IMR-90 (cell line): ENCODE results near the gene AKAP8L. TPM values are rescaled to one million over a fixed set of nuclear protein-coding genes. Genes with fewer than 3 reads are reported as not detected.

Source experiments
- ATAC-seq: fragments of 200-7000 bp; cut with Tn5 transposase; 2 replicates; pipeline ENCODE4 v1.9.1; 2020; ENCODE audit warnings: low read depth, mild to moderate bottlenecking, moderate library complexity
- BruUV-seq: library from RNA; stranded (reverse); fragments of 400-500 nt; replicated peaks from 2 replicates; lab custom pipeline; 2021; lab: Mats Ljungman, UMichigan
- CTCF ChIA-PET: fragments of 300-600 bp; formaldehyde crosslinking; extraction: SDS; loops from one replicate; lab custom pipeline; 2021; ENCODE audit warnings: antibody characterized with exemption; lab: Yijun Ruan, JAX
- POLR2A ChIA-PET: fragments of 300-600 bp; sonication (Branson Sonifier 250); formaldehyde crosslinking; loops from one replicate; lab custom pipeline; 2022; ENCODE audit warnings: antibody characterized with exemption; ENCODE audit not compliant: unreplicated experiment; lab: Charles Lee
- DNase-seq: peaks from one replicate; pipeline ENCODE4 v3.0.0; 2013
- H2AFZ ChIP-seq: replicated peaks from 2 replicates; pipeline ENCODE3; 2013; ENCODE audit warnings: low read length, mild to moderate bottlenecking; ENCODE audit not compliant: poor library complexity
- H2AK5ac ChIP-seq: 2 replicates; pipeline ENCODE4 v1.6.1; 2013; ENCODE audit warnings: low read depth, low read length, inconsistent platforms
- H2AK9ac ChIP-seq: replicated peaks from 2 replicates; pipeline ENCODE3; 2013; ENCODE audit warnings: mild to moderate bottlenecking, low read depth, low read length, moderate library complexity; ENCODE audit not compliant: poor library complexity
- H2BK120ac ChIP-seq: 2 replicates; pipeline ENCODE4 v1.6.1; 2013; ENCODE audit warnings: low read depth, low read length, inconsistent platforms
- H2BK15ac ChIP-seq: 3 replicates; pipeline ENCODE4 v1.6.1; 2013; ENCODE audit warnings: low read depth, low read length, inconsistent platforms
- H2BK20ac ChIP-seq: 2 replicates; pipeline ENCODE4 v1.6.1; 2013; ENCODE audit warnings: low read depth, mild to moderate bottlenecking, inconsistent platforms, low read length, moderate library complexity
- H2BK5ac ChIP-seq: 2 replicates; pipeline ENCODE4 v1.6.1; 2013; ENCODE audit warnings: mild to moderate bottlenecking, low read depth, low read length, inconsistent platforms; ENCODE audit not compliant: poor library complexity, severe bottlenecking
- H3K14ac ChIP-seq: replicated peaks from 2 replicates; pipeline ENCODE4 v1.6.1; 2013; ENCODE audit warnings: low read depth, low read length, inconsistent platforms
- H3K18ac ChIP-seq: 2 replicates; pipeline ENCODE4 v1.6.1; 2013; ENCODE audit warnings: low read depth, low read length, control low read depth
- H3K23ac ChIP-seq: 2 replicates; pipeline ENCODE4 v1.6.1; 2013; ENCODE audit warnings: low read depth, low read length, inconsistent platforms
- H3K27ac ChIP-seq: 2 replicates; pipeline ENCODE4 v1.5.1; 2013; ENCODE audit warnings: mild to moderate bottlenecking, control low read depth, low read length; ENCODE audit not compliant: insufficient read depth
- H3K27me3 ChIP-seq: 2 replicates; pipeline ENCODE4 v1.6.1; 2013; ENCODE audit warnings: low read length; ENCODE audit not compliant: control insufficient read depth, insufficient read depth
- H3K36me3 ChIP-seq: 2 replicates; pipeline ENCODE4 v1.6.1; 2013; ENCODE audit warnings: low read length, mixed read lengths; ENCODE audit not compliant: control insufficient read depth, insufficient read depth
- H3K4ac ChIP-seq: 2 replicates; pipeline ENCODE4 v1.6.1; 2013; ENCODE audit warnings: low read depth, low read length, inconsistent platforms
- H3K4me1 ChIP-seq: 2 replicates; pipeline ENCODE4 v1.6.1; 2013; ENCODE audit warnings: low read length, mixed read lengths; ENCODE audit not compliant: control insufficient read depth, insufficient read depth
- H3K4me2 ChIP-seq: 2 replicates; pipeline ENCODE4 v1.6.1; 2013; ENCODE audit warnings: low read depth, mild to moderate bottlenecking, control low read depth, low read length, moderate library complexity
- H3K4me3 ChIP-seq: 2 replicates; pipeline ENCODE4 v1.5.1; 2013; ENCODE audit warnings: low read depth, mild to moderate bottlenecking, control low read depth, low read length, moderate library complexity; ENCODE audit not compliant: insufficient read depth
- H3K56ac ChIP-seq: 2 replicates; pipeline ENCODE4 v1.6.1; 2013; ENCODE audit warnings: low read length, inconsistent platforms; ENCODE audit not compliant: insufficient read depth; ENCODE audit errors: extremely low read depth
- H3K79me1 ChIP-seq, 2 experiments: 2 replicates each; pipeline ENCODE4 v1.6.1; 2013; ENCODE audit warnings: low read length in 2 of 2, inconsistent platforms in 1 of 2, low read depth in 1 of 2
- H3K9ac ChIP-seq: 2 replicates; pipeline ENCODE4 v1.6.1; 2013; ENCODE audit warnings: low read depth, low read length, control low read depth
- H3K9me1 ChIP-seq: 2 replicates; pipeline ENCODE4 v1.6.1; 2013; ENCODE audit warnings: low read length, inconsistent platforms; ENCODE audit not compliant: insufficient read depth
- H3K9me3 ChIP-seq: 2 replicates; pipeline ENCODE4 v1.6.1; 2013; ENCODE audit warnings: low read length; ENCODE audit not compliant: control insufficient read depth, insufficient read depth
- H4K20me1 ChIP-seq: 2 replicates; pipeline ENCODE4 v1.6.1; 2013; ENCODE audit warnings: low read length, inconsistent platforms; ENCODE audit not compliant: insufficient read depth
- H4K5ac ChIP-seq: 2 replicates; pipeline ENCODE4 v1.6.1; 2013; ENCODE audit warnings: mild to moderate bottlenecking, low read depth, low read length, control low read depth
- H4K8ac ChIP-seq, 2 experiments: 2 replicates each; pipeline ENCODE4 v1.6.1; 2013; ENCODE audit warnings: low read depth in 2 of 2, low read length in 2 of 2, control low read depth in 1 of 2, inconsistent platforms in 1 of 2
- H4K91ac ChIP-seq: 2 replicates; pipeline ENCODE4 v1.6.1; 2013; ENCODE audit warnings: low read depth, low read length, inconsistent platforms; ENCODE audit not compliant: insufficient read depth
- MAFK ChIP-seq: IDR thresholded peaks from 2 replicates; pipeline ENCODE4 v1.6.1; 2012; ENCODE audit warnings: low read depth, low read length, improper control_type of control experiment
- NFE2L2 ChIP-seq: fragments of 150-350 bp; IDR thresholded peaks from 2 replicates; pipeline ENCODE4 v1.6.1; 2016; ENCODE audit warnings: low read depth, mild to moderate bottlenecking, low read length
- RCOR1 ChIP-seq: IDR thresholded peaks from 2 replicates; pipeline ENCODE4 v1.6.1; 2012; ENCODE audit warnings: mild to moderate bottlenecking, low read length, improper control_type of control experiment; ENCODE audit not compliant: insufficient replicate concordance
- WGBS, 2 experiments: methylation state at CpG; one replicate each; pipeline versions ENCODE4 v1.1.5 to v1.1.7; 2013; ENCODE audit warnings: missing lambda C conversion rate in 2 of 2; ENCODE audit not compliant: insufficient read length in 1 of 2; ENCODE audit errors: extremely low coverage in 2 of 2; 5-methylcytosine and 5-hydroxymethylcytosine counted together
- dilution Hi-C: fragments of 300-500 bp; cut with HindIII; formaldehyde crosslinking; loops from one replicate; pipeline ENCODE4 v1.14.3; 2018; ENCODE audit warnings: low sequenced_read_pairs; ENCODE audit not compliant: unreplicated experiment
- in situ Hi-C: fragments of 300-500 bp; cut with MboI; formaldehyde crosslinking; loops from 3 replicates; pipeline ENCODE4 v1.14.3; 2019; ENCODE audit warnings: low sequenced_read_pairs, inconsistent platforms, mixed read lengths
- intact Hi-C: fragments of 100-400 bp; cut with micrococcal nuclease; formaldehyde crosslinking; loops from 2 replicates; pipeline ENCODE4 v1.10.0; 2022
- polyA plus RNA-seq, 3 experiments: library from polyadenylated mRNA; depleted of rRNA; stranded (reverse); fragments of >200 nt; gene quantifications; 2 replicates each; pipeline ENCODE4 v1.2.3, GENCODE V29; 2012; ENCODE audit warnings: low replicate concordance in 1 of 3
- total RNA-seq: library from RNA; depleted of rRNA; stranded (reverse); fragments of >200 nt; gene quantifications from 2 replicates; pipeline ENCODE4 v1.2.3, GENCODE V29; 2012

Gene AKAP8L
- total and polyA plus RNA-seq, 2 of the 4 experiments (the other 2 are of a cell fraction): 43.1 to 44.6 TPM

DNA sequence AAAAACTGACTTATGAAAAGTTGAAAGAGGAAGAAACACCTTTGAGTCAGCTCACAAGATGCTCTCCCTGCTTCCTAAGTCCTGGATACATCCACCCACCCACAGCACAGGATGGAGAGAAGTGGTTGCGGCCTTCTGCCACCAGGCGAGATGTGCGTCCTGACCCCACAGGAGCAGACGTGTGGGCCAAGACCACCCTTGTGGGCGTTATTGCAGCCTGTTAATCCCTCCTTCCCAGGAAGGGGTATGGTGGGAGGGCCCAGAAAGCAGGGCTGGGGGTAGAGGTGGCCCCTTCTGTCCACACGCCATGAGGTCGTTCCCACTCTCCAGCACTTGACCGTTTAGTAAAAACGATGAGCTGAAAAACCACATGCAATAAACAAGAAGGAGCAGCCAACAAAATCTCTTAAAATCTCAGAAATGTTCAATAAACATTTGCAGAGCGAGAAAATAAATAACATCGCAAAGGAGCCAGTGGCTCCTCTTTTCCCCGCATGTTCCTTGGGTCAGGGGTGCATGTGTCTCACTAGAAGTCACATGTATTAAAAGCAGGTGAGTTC is 2.4 kb upstream of the AKAP8L start:
- Histone ChIP-seq H3K9me3 (peaks cover 5% of the 10 kb centered on the region; the same call in 1 of the 2 replicates), H4K91ac (no peak overlapping the region), H3K9ac (no peak overlapping the region), H3K79me1 (peaks cover 5 to 31% of the 10 kb centered on the region in 2 experiments; a peak in 2 of 4 replicates), H2BK20ac (no peak overlapping the region), H3K27me3 (no peaks in the 10 kb centered on the region), H2BK5ac (no peak overlapping the region), H3K4ac (no peak overlapping the region), H3K4me1 (peaks cover 12% of the 10 kb centered on the region), H4K20me1 (peaks cover 45% of the 10 kb centered on the region), H4K8ac (peak overlapping the region in 1 of 2 experiments; percentile 17; a peak in 1 of 4 replicates), H3K4me3 (no peak overlapping the region), H3K27ac (peak overlapping the region; percentile 72; the same call in 1 of the 2 replicates), H3K14ac (no peak overlapping the region), H2AK5ac (no peak overlapping the region), H2AFZ (no peak overlapping the region), H2AK9ac (no peak overlapping the region), H3K36me3 (peaks cover 39% of the 10 kb centered on the region), H4K5ac (no peak overlapping the region), H2BK120ac (no peak overlapping the region), H3K18ac (no peak overlapping the region; the same call in 1 of the 2 replicates), H3K56ac (no peak overlapping the region), H3K23ac (no peak overlapping the region), H2BK15ac (no peak overlapping the region), H3K9me1 (peaks cover 11% of the 10 kb centered on the region), H3K4me2 (peak overlapping the region; percentile 44; the same call in 1 of the 2 replicates)
- in situ Hi-C loops: loop anchor here (25.0 kb wide), 1 partner anchor 766 kb away; the partner anchor contains the start of genes AP1M1 and FAM32A
- dilution Hi-C loops: no loop called here
- CTCF ChIA-PET: interaction anchor here (0.5 kb wide), 1 partner anchor 9 kb away, joined by 3 read pairs; no protein-coding TSS in a partner anchor
- POLR2A ChIA-PET: interaction anchor here (0.6 to 0.9 kb wide), 2 partner anchors 11 to 313 kb away, joined by 3 read pairs; no protein-coding TSS in a partner anchor
- DNase-seq (peak; percentile 37), ATAC-seq (no peak)
- TF ChIP-seq MAFK (no peak), RCOR1 (no peak), NFE2L2 (no peak)
- no TSS peak for BruUV-seq
- intact Hi-C loops: no loop called here
- 40% methylated on average over 1 of the region's 12 CpGs; no CpG with 5 or more reads in 1 of the 2 experiments for WGBS, 2 experiments
